SK-N-SH (cell line): ENCODE measurements around the gene AQP9. TPM values are rescaled to one million over a fixed set of nuclear protein-coding genes. Genes with fewer than 3 reads are reported as not detected.

Experiments
- CTCF ChIA-PET: fragments of 300-600, 350-600 bp; formaldehyde crosslinking; extraction: SDS; loops from one replicate; lab custom pipeline; 2021; lab: Yijun Ruan, JAX
- POLR2A ChIA-PET: fragments of 350-600 bp; sonication (Branson Sonifier 250); formaldehyde crosslinking; extraction: SDS; loops from one replicate; lab custom pipeline; 2020; ENCODE audit warnings: antibody characterized with exemption, inconsistent platforms; lab: Yijun Ruan, JAX
- DNase-seq: peaks from one replicate; pipeline ENCODE4 v3.0.0; 2012
- H2AFZ ChIP-seq: fragments of 200-600 bp; sonication (generic); 2 replicates; pipeline ENCODE4 v1.8.1; 2016; ENCODE audit warnings: antibody characterized with exemption, mild to moderate bottlenecking, low read depth
- H3F3A ChIP-seq: fragments of 200-600 bp; sonication (generic); replicated peaks from 2 replicates; pipeline ENCODE3; 2016; ENCODE audit warnings: antibody characterized with exemption, mild to moderate bottlenecking; ENCODE audit not compliant: insufficient read depth
- H3K27ac ChIP-seq, 2 experiments: fragments of 200-500 bp in 1 of 2; fragments of 200-600 bp in 1 of 2; sonication (Bioruptor generic) in 1 of 2; sonication (generic), shearing (Covaris generic) in 1 of 2; 2 replicates each; pipeline versions ENCODE4 v1.5.1 to v1.6.1; 2014 to 2016; ENCODE audit warnings: low read depth in 2 of 2, inconsistent platforms in 1 of 2, low read length in 1 of 2, mild to moderate bottlenecking in 1 of 2, mixed read lengths in 1 of 2
- H3K27me3 ChIP-seq: fragments of 200-600 bp; sonication (generic), shearing (Covaris generic); 2 replicates; pipeline ENCODE4 v1.6.1; 2016; ENCODE audit warnings: mixed run types; ENCODE audit not compliant: insufficient read depth
- H3K36me3 ChIP-seq, 2 experiments: fragments of 200-500 bp in 1 of 2; fragments of 200-600 bp in 1 of 2; sonication (Bioruptor generic) in 1 of 2; sonication (generic) in 1 of 2; replicated peaks in 1 of 2; 2 replicates each; pipeline versions ENCODE3 to v1.5.1; 2014 to 2016; ENCODE audit warnings: low read length in 1 of 2, mild to moderate bottlenecking in 1 of 2; ENCODE audit not compliant: insufficient read depth in 2 of 2, control insufficient read depth in 1 of 2
- H3K4me1 ChIP-seq, 2 experiments: fragments of 200-500 bp in 1 of 2; fragments of 200-600 bp in 1 of 2; sonication (Bioruptor generic) in 1 of 2; sonication (generic), shearing (Covaris generic) in 1 of 2; 2 replicates each; pipeline versions ENCODE4 v1.5.1 to v1.6.1; 2014 to 2016; ENCODE audit warnings: low read depth in 1 of 2, low read length in 1 of 2, mixed run types in 1 of 2; ENCODE audit not compliant: insufficient read depth in 2 of 2, control insufficient read depth in 1 of 2
- H3K4me2 ChIP-seq: fragments of 200-600 bp; sonication (generic), shearing (Covaris generic); 2 replicates; pipeline ENCODE4 v1.6.1; 2017; ENCODE audit warnings: mixed run types
- H3K4me3 ChIP-seq, 2 experiments: fragments of 200-500 bp in 1 of 2; fragments of 200-600 bp in 1 of 2; sonication (Bioruptor generic) in 1 of 2; sonication (generic), shearing (Covaris generic) in 1 of 2; 2 replicates each; pipeline versions ENCODE4 v1.5.1 to v1.8.1; 2014 to 2016; ENCODE audit warnings: low read depth in 2 of 2, inconsistent platforms in 1 of 2, low read length in 1 of 2, mild to moderate bottlenecking in 1 of 2, mixed read lengths in 1 of 2, moderate library complexity in 1 of 2
- H3K79me2 ChIP-seq: fragments of 200-600 bp; sonication (generic); 2 replicates; pipeline ENCODE4 v1.8.1; 2017; ENCODE audit warnings: mild to moderate bottlenecking; ENCODE audit not compliant: insufficient read depth
- H3K9ac ChIP-seq: fragments of 200-600 bp; sonication (generic); 2 replicates; pipeline ENCODE4 v1.6.1; 2017; ENCODE audit warnings: mixed run types
- H3K9me2 ChIP-seq: fragments of 200-600 bp; sonication (generic); 2 replicates; pipeline ENCODE4 v1.6.1; 2017; ENCODE audit warnings: mixed run types
- H3K9me3 ChIP-seq: fragments of 200-600 bp; sonication (generic); 2 replicates; pipeline ENCODE4 v1.6.1; 2017; ENCODE audit warnings: mixed run types, mild to moderate bottlenecking, moderate library complexity
- H4K20me1 ChIP-seq: fragments of 200-600 bp; sonication (generic); 2 replicates; pipeline ENCODE4 v1.6.1; 2017; ENCODE audit warnings: mild to moderate bottlenecking, mixed run types; ENCODE audit not compliant: insufficient read depth
- CTCF ChIP-seq: fragments of 200-600 bp; sonication (generic); IDR thresholded peaks from 2 replicates; pipeline ENCODE4 v1.6.1; 2017; ENCODE audit warnings: antibody characterized with exemption, mild to moderate bottlenecking, moderate library complexity
- EZH2phosphoT487 ChIP-seq: fragments of 200-600 bp; sonication (generic); IDR thresholded peaks from 2 replicates; pipeline ENCODE4 v1.6.1; 2017; ENCODE audit warnings: low read depth, mixed run types, mild to moderate bottlenecking, antibody characterized with exemption, moderate library complexity, borderline replicate concordance
- FOXJ3 ChIP-seq: sonication (generic); formaldehyde crosslinking; IDR thresholded peaks from 2 replicates; pipeline ENCODE4 v1.5.1; 2020; ENCODE audit warnings: mild to moderate bottlenecking, missing genetic modification reagents
- FOXM1 ChIP-seq: IDR thresholded peaks from 2 replicates; pipeline ENCODE4 v1.4.0; 2012; ENCODE audit warnings: low read depth, mild to moderate bottlenecking
- GABPA ChIP-seq: IDR thresholded peaks from 2 replicates; pipeline ENCODE4 v1.4.0; 2012; ENCODE audit warnings: low read depth, mild to moderate bottlenecking
- JUND ChIP-seq: IDR thresholded peaks from 2 replicates; pipeline ENCODE4 v1.4.0; 2012
- MAX ChIP-seq: IDR thresholded peaks from 2 replicates; pipeline ENCODE4 v1.4.0; 2012; ENCODE audit warnings: low read depth
- MXI1 ChIP-seq: IDR thresholded peaks from 2 replicates; pipeline ENCODE4 v1.6.1; 2012; ENCODE audit warnings: mild to moderate bottlenecking, low read depth, low read length, improper control_type of control experiment
- POLR2AphosphoS5 ChIP-seq: IDR thresholded peaks from 2 replicates; pipeline ENCODE4 v1.6.1; 2012; ENCODE audit warnings: low read depth, low read length
- RCOR1 ChIP-seq: fragments of 150-350 bp; IDR thresholded peaks from 2 replicates; pipeline ENCODE4 v1.6.1; 2017; ENCODE audit warnings: antibody characterized with exemption, low read length
- REST ChIP-seq: IDR thresholded peaks from 2 replicates; pipeline ENCODE4 v1.6.1; 2012; ENCODE audit warnings: mild to moderate bottlenecking, low read depth, low read length, moderate library complexity
- RFX5 ChIP-seq: IDR thresholded peaks from 2 replicates; pipeline ENCODE4 v1.6.1; 2012; ENCODE audit warnings: mild to moderate bottlenecking, improper control_type of control experiment, low read length
- RXRA ChIP-seq: IDR thresholded peaks from 2 replicates; pipeline ENCODE4 v1.4.0; 2012; ENCODE audit warnings: low read depth, mild to moderate bottlenecking, borderline replicate concordance
- SIN3A ChIP-seq: IDR thresholded peaks from 2 replicates; pipeline ENCODE4 v1.6.1; 2012; ENCODE audit warnings: low read depth, mild to moderate bottlenecking, low read length, moderate library complexity, borderline replicate concordance
- TCF12 ChIP-seq: IDR thresholded peaks from 2 replicates; pipeline ENCODE4 v1.4.0; 2012
- USF1 ChIP-seq: IDR thresholded peaks from 2 replicates; pipeline ENCODE4 v1.4.0; 2012; ENCODE audit warnings: low read depth, borderline replicate concordance
- ZBTB33 ChIP-seq: IDR thresholded peaks from 2 replicates; pipeline ENCODE4 v1.4.0; 2012; ENCODE audit warnings: low read depth, borderline replicate concordance
- WGBS: methylation state at CpG from one replicate; pipeline ENCODE4 v1.1.6; 2017; ENCODE audit warnings: low lambda C conversion rate; 5-methylcytosine and 5-hydroxymethylcytosine counted together
- polyA plus RNA-seq, 3 experiments: library from polyadenylated mRNA; depleted of rRNA; stranded (reverse); fragments of >200 nt; gene quantifications; 2 replicates each; pipeline ENCODE4 v1.2.3, GENCODE V29; 2012

AQP9 gene
- polyA plus RNA-seq, 1 of the 3 experiments (the other 2 are of a cell fraction): not detected

GRCh38 chr15:58178668-58179067, 40.5 kb downstream of the AQP9 start (continued):
- TF ChIP-seq MXI1 (no peak), EZH2phosphoT487 (no peak), USF1 (no peak), RXRA (no peak)

- no peaks in the 10 kb centered on the region for H3K79me2 ChIP-seq
- ChIA-PET POLR2A (interaction anchor here (0.7 kb wide), 1 partner anchor 137 kb away, joined by 3 read pairs; no protein-coding TSS in a partner anchor), CTCF (interaction anchor here (2.2 to 4.8 kb wide), 2 partner anchors 108 kb away, joined by 7 to 52 read pairs; no protein-coding TSS in a partner anchor)
- no peak overlapping the region for H2AFZ ChIP-seq
- H3K9ac ChIP-seq: no peak overlapping the region
- H3K36me3 ChIP-seq: no peaks in the 10 kb centered on the region
- H3K27ac ChIP-seq: no peak overlapping the region
- H3K4me3 ChIP-seq: no peak overlapping the region
- H3F3A ChIP-seq: no peaks in the 10 kb centered on the region
- 74% methylated on average over 7 of the region's 7 CpGs for WGBS
- no peaks in the 10 kb centered on the region for H4K20me1 ChIP-seq
- H3K4me1 ChIP-seq: no peaks in the 10 kb centered on the region; a peak in 1 of 4 replicates
- H3K27me3 ChIP-seq: no peaks in the 10 kb centered on the region; the same call in 1 of the 2 replicates
- H3K9me2 ChIP-seq: no peaks in the 10 kb centered on the region
- no peak for TF ChIP-seq ZBTB33
- no peak for TF ChIP-seq GABPA
- TF ChIP-seq RCOR1: no peak
- TF ChIP-seq MXI1: no peak
- no peak for TF ChIP-seq SIN3A
- TF ChIP-seq FOXJ3 (CRISPR knock-in tag): no peak
- TF ChIP-seq REST: no peak
- no peak for TF ChIP-seq CTCF
- TF ChIP-seq FOXM1: no peak
- TF ChIP-seq RFX5: no peak
- no peak for TF ChIP-seq JUND
- no peak for TF ChIP-seq POLR2AphosphoS5
- no peak for TF ChIP-seq MAX
- no peak for TF ChIP-seq TCF12
- TF ChIP-seq EZH2phosphoT487: no peak
- no peak for DNase-seq
- no peaks in the 10 kb centered on the region for H3K9me3 ChIP-seq
- H3K4me2 ChIP-seq: no peak overlapping the region
These were observed 41.0 kb downstream of the AQP9 start for GRCh38 chr15:58179206-58179605.
